OCI-M1 (cell line): ENCODE data around the gene MS4A6A.

Source experiments
- DNase-seq: peaks from one replicate; lab custom pipeline; 2025; lab: John Stamatoyannopoulos, UW

The MS4A6A gene

DNA sequence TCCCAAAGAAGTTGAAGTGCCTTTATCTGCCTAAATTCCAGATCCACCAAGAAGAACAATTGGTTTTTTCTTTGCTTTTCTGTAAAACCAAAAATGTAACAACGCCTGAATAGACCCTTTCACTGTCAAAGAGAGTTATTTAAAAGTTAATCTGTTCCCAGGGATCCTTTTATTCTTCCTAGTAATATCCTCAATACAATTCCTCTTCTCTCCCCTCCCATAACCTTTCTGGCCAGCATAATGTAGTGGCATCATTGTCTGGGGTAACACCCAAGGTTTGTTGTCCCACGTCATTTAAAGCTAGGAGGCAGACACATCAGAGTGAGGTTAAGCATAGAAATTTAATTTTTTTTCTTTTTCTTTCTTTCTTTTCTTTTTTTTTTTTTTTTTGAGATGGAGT lies 54.5 kb downstream of the MS4A6A start:
- DNase-seq = no peak

- DNase-seq = peak; percentile 98
Observed at GRCh38 chr11:60127311-60127811, 55.5 kb downstream of the MS4A6A start.

DNA sequence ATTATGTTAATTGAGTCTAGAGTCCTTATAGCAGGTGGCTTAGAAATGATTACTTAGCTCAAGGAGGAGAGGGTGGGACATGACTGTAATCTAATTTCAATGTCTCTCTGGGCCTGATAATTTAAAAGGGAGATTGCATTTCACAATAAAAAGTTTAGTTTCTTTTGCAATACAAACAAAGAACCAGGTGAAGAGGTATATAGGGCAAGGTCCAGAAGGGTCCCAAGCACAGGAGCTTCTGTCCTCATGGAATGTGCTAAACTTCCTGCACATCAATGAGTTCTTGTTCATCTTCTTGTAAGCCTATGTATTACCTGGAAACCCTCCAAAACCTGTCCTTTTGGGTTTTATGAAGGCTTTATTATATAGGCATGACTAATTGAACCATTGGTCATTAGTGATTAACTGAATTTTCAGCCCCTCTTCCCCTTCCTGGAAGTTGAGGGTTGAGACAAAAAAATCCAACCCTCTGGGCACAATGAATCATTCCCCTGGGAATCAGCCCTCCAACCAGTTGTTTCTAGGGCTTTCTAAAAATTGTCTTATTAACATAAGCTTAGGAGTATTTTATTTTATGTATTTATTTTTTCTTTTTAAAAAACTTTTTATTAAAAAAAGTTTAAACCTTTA lies 56.8 kb downstream of the MS4A6A start:
- DNase-seq = peak; percentile 54

DNA sequence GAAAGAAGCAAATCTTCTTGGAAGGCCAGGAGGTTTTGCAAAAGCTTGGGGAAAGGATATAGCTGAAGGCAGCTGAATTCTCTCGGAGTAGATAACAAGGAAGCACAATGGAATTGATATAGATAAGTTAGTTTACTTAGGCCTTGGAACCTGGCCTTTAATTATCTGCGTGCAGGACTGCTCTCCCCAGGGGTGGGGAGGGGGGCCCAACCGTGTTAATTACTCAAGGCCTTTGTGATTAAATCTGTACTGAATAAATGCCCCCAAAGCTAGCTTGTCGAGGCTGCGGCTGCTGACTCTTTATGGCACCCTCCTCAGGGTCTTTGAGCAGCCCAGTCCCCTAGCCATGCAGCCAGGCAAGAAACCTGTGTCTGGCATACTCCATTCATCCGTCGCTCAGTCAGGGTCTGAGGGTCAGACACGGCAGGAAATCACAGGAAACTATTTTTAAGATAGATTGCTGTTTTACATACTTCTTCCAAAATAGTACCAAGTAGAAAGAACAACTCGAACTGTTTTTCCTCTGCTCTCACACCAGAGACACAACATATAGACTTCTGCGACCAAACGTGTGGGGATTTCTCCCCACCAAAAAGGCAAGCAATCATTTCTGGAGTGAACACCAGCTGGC lies 58.0 kb downstream of the MS4A6A start:
- DNase-seq = peak; percentile 44
